Measurements from ENCODE around the gene STAC.

- TF ChIP-seq MCM5 (IDR thresholded peaks at IDR 0.05; ENCODE audit: low read depth) (no peak), POLR2A (conservative IDR thresholded peaks at IDR 0.05) (no peak), ZNF668 (CRISPR knock-in tag; IDR thresholded peaks at IDR 0.05) (no peak), ZNF184 (CRISPR knock-in tag; IDR thresholded peaks at IDR 0.05) (no peak), CREB1 (IDR thresholded peaks at IDR 0.05) (no peak), CREB1 (CRISPR knock-in tag; IDR thresholded peaks at IDR 0.05) (no peak), FOXP1 (CRISPR knock-in tag; IDR thresholded peaks at IDR 0.05) (no peak), SP2 (IDR thresholded peaks at IDR 0.05; ENCODE audit: extremely low read depth, low read depth, low read length, poor library complexity, severe bottlenecking) (no peak), PCBP1 (IDR thresholded peaks at IDR 0.05; ENCODE audit: low read depth, low read length, poor library complexity, severe bottlenecking) (no peak), ZNF79 (CRISPR knock-in tag; IDR thresholded peaks at IDR 0.05; ENCODE audit: low read depth) (no peak), ZNF224 (CRISPR knock-in tag; IDR thresholded peaks at IDR 0.05) (no peak), MAFK (IDR thresholded peaks at IDR 0.05; ENCODE audit: low read length) (no peak)
These were observed 116.7 kb downstream of the STAC start for GRCh38 chr3:36496684-36497633.

Measured in K562 (cell line).